Measurements from ENCODE around the gene CNOT3.

The CNOT3 gene

DNA sequence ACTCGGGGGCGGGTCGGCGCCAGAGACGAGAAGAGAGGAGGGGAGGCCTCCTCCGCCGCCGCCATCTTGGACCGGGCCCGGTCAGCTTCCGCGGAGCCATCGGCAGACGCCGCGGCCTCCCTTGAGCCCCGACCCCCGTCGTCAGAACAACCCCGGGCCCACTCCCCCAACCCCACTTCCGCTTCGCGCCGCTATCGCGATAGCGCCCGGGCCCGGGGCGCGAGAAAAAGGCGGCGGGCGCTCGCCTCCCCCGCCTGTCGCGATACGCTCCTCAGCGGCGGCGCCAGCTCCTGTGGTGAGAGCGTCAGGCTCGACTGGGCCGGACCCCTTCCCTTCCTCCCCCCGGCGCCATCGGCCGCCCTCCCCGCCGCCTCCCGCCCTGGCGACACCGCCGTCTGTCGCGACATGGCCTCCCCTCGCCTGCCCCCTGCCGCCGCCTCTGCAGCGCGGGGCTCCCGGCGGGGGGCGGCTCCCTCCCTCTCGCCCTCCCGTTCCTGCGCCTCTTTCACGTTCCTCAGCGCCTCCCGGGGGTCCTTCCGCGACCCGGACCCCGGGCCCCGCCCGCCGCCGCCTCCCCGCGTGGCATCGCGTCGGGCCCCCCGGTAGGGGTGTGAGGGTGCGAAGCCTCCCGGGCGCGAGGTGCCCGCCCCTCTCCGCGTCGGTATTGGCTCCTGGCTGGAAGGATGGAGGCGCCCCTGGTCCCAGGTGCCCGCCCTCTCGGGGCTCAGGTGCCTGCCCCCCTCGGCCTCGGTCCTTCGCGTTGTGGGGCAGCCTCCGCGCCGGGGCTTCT, at the start of gene CNOT3:
Gene CNOT3, plus strand, starts transcription at position 64 of the 790 bp plus-strand sequence. CDS start 5,217 bp downstream, outside the sequence.
- no peak for TF ChIP-seq OSR1 (CRISPR knock-in tag; IDR thresholded peaks at IDR 0.05)
- TF ChIP-seq ZNF70 (CRISPR knock-in tag; IDR thresholded peaks at IDR 0.05): no peak
- TF ChIP-seq RARB (CRISPR knock-in tag; IDR thresholded peaks at IDR 0.05): no peak
- no peak for TF ChIP-seq SNAI2 (CRISPR knock-in tag; IDR thresholded peaks at IDR 0.05)

DNA sequence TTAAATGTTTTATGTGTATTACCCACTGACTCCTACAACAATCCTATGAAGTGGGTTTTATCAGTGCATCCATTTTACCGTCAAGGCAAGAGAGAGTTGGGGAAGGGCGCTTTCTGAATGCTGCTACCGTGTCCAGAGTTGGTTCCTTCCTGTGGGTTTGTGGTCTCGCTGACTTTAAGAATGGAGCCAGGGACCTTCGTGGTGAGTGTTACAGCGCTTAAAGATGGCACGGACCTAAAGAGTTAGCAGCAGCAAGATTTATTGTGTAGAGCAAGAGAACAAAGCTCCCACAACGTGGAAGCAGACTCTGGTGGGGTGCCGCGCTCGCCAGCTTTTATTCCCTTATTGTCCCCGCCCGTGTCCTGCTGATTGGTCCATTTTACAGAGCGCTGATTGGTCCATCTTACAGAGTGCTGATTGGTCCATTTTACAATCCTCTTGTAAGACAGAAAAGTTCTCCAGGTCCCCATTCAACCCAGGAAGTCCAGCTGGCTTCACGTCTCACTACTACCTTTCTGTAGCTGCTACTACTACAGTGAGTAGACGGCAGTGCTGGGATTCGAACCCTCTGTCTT, 43.0 kb upstream of the CNOT3 start:
- ATAC-seq: no peak
- TF ChIP-seq ZNF8 (CRISPR knock-in tag; IDR thresholded peaks at IDR 0.05): no peak
- TF ChIP-seq ZC3H10 (CRISPR knock-in tag; IDR thresholded peaks at IDR 0.05): no peak
- TF ChIP-seq ZFP3 (CRISPR knock-in tag; IDR thresholded peaks at IDR 0.05): no peak
- TF ChIP-seq CSRNP3 (CRISPR knock-in tag; IDR thresholded peaks at IDR 0.05): no peak
- TF ChIP-seq PPARA (CRISPR knock-in tag; IDR thresholded peaks at IDR 0.05; ENCODE audit: borderline replicate concordance): no peak
- no peak for TF ChIP-seq ZNF565 (CRISPR knock-in tag; conservative IDR thresholded peaks at IDR 0.05; ENCODE audit: low read depth)
- TF ChIP-seq OSR1 (CRISPR knock-in tag; IDR thresholded peaks at IDR 0.05): no peak
- TF ChIP-seq CSDC2 (CRISPR knock-in tag; IDR thresholded peaks at IDR 0.05): no peak
- no peak for TF ChIP-seq RARB (CRISPR knock-in tag; IDR thresholded peaks at IDR 0.05)

More for the DNA sequence above, at the start of gene CNOT3:
- ATAC-seq: no peak

- no peak for TF ChIP-seq ZNF565 (CRISPR knock-in tag; conservative IDR thresholded peaks at IDR 0.05; ENCODE audit: low read depth)
- TF ChIP-seq ESRRG (CRISPR knock-in tag; IDR thresholded peaks at IDR 0.05): no peak
- TF ChIP-seq ZC3H10 (CRISPR knock-in tag; IDR thresholded peaks at IDR 0.05): no peak
- TF ChIP-seq ISL1 (CRISPR knock-in tag; IDR thresholded peaks at IDR 0.05): no peak
- TF ChIP-seq OSR1 (CRISPR knock-in tag; IDR thresholded peaks at IDR 0.05): no peak
- no peak for TF ChIP-seq GLIS3 (CRISPR knock-in tag; IDR thresholded peaks at IDR 0.05)
- no peak for TF ChIP-seq ZNF70 (CRISPR knock-in tag; IDR thresholded peaks at IDR 0.05)
- no peak for TF ChIP-seq ARNTL (CRISPR knock-in tag; IDR thresholded peaks at IDR 0.05; ENCODE audit: borderline replicate concordance, low read depth)
- TF ChIP-seq CSRNP3 (CRISPR knock-in tag; IDR thresholded peaks at IDR 0.05): no peak
- no peak for TF ChIP-seq BACH2 (CRISPR knock-in tag; IDR thresholded peaks at IDR 0.05; ENCODE audit: borderline replicate concordance)
- no peak for TF ChIP-seq TCF4 (CRISPR knock-in tag; IDR thresholded peaks at IDR 0.05; ENCODE audit: borderline replicate concordance)
- no peak for TF ChIP-seq ZFP30 (CRISPR knock-in tag; IDR thresholded peaks at IDR 0.05)
- TF ChIP-seq RARB (CRISPR knock-in tag; IDR thresholded peaks at IDR 0.05): no peak
- TF ChIP-seq, protein P1, sequence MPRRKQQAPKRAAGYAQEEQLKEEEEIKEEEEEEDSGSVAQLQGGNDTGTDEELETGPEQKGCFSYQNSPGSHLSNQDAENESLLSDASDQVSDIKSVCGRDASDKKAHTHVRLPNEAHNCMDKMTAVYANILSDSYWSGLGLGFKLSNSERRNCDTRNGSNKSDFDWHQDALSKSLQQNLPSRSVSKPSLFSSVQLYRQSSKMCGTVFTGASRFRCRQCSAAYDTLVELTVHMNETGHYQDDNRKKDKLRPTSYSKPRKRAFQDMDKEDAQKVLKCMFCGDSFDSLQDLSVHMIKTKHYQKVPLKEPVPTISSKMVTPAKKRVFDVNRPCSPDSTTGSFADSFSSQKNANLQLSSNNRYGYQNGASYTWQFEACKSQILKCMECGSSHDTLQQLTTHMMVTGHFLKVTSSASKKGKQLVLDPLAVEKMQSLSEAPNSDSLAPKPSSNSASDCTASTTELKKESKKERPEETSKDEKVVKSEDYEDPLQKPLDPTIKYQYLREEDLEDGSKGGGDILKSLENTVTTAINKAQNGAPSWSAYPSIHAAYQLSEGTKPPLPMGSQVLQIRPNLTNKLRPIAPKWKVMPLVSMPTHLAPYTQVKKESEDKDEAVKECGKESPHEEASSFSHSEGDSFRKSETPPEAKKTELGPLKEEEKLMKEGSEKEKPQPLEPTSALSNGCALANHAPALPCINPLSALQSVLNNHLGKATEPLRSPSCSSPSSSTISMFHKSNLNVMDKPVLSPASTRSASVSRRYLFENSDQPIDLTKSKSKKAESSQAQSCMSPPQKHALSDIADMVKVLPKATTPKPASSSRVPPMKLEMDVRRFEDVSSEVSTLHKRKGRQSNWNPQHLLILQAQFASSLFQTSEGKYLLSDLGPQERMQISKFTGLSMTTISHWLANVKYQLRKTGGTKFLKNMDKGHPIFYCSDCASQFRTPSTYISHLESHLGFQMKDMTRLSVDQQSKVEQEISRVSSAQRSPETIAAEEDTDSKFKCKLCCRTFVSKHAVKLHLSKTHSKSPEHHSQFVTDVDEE (CRISPR knock-in tag; IDR thresholded peaks at IDR 0.05): no peak
- no peak for TF ChIP-seq CREB5 (CRISPR knock-in tag; IDR thresholded peaks at IDR 0.05; ENCODE audit: low read depth)
- no peak for ATAC-seq
These were observed 42.3 kb upstream of the CNOT3 start for GRCh38 chr19:54095136-54095858.

- ATAC-seq: peak; percentile 91
These were observed 41.5 kb upstream of the CNOT3 start for GRCh38 chr19:54095859-54096616.

Data from SK-N-SH treated with all-trans-retinoic acid at 6 μM for 48 hours (cell line).